GM13976 (cell line): Measurements from ENCODE around the gene ERC2.

Experiments used
- DNase-seq: peaks from one replicate; pipeline ENCODE4 v3.0.0; 2012; ENCODE audit warnings: low spot score
- in situ Hi-C: fragments of 300-500 bp; cut with MboI; formaldehyde crosslinking; loops from one replicate; pipeline ENCODE4 v1.12.0; 2022; ENCODE audit warnings: low sequenced_read_pairs, mixed read lengths, inconsistent platforms; ENCODE audit not compliant: unreplicated experiment
- TF ChIP-seq, protein P1 (sequence below): IDR thresholded peaks from 2 replicates; pipeline ENCODE4 v1.5.1; 2012; ENCODE audit warnings: borderline replicate concordance, mild to moderate bottlenecking; ENCODE audit not compliant: insufficient read depth; ENCODE audit errors: extremely low read depth, missing control alignments, control extremely low read depth

ERC2 gene

DNA sequence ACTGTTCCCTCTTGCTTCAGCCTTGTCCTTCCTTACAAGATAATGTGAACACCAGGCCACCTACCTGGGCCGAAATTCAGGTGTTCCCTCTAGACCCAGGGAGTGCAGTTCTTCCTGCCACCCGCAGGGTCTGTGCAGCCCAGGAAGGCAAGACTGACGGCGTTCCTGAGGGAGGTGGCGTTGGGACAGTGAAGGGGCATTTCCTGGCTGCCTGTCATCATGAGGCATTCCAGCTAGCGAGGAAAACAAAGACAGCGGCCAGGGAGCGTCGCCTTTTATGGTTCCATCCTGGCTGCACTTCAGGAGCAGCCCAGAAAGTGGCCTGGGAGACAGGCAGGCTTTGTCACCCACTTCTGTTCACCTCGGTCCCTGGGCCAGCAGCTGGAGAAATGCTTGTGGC is 896.4 kb downstream of the ERC2 start:
- TF ChIP-seq, protein P1, sequence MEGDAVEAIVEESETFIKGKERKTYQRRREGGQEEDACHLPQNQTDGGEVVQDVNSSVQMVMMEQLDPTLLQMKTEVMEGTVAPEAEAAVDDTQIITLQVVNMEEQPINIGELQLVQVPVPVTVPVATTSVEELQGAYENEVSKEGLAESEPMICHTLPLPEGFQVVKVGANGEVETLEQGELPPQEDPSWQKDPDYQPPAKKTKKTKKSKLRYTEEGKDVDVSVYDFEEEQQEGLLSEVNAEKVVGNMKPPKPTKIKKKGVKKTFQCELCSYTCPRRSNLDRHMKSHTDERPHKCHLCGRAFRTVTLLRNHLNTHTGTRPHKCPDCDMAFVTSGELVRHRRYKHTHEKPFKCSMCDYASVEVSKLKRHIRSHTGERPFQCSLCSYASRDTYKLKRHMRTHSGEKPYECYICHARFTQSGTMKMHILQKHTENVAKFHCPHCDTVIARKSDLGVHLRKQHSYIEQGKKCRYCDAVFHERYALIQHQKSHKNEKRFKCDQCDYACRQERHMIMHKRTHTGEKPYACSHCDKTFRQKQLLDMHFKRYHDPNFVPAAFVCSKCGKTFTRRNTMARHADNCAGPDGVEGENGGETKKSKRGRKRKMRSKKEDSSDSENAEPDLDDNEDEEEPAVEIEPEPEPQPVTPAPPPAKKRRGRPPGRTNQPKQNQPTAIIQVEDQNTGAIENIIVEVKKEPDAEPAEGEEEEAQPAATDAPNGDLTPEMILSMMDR, result no peak
- in situ Hi-C loops, result no loop called here
- DNase-seq, result no peak

DNA sequence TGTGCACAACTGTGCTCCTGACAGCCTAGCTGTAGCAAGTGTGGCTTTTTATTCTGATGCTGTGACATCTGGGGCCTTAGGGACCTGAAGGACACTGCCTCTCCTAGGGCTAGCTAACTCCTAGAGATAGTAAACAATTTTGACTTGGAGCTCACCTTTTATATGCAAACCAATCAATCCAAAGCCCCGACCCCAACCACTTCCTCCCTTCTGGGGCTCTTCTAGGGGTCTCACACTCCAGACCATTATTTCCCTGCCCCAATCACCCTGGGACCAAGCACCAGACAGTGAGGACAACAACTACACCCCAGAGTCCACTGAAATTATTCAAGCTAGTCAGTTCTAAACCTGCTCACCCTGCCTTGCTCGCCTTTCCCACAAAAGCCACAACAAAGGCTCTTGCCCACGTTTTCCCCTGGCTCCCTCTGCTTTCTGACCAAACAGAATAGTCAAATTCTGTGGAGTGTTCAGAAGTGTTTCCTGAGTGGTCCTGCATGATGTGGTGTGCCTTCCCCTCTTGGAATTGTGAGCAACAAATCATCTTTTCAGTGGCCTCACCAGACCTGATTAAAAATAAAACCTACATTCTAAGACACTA is 897.0 kb downstream of the ERC2 start:
- in situ Hi-C loops, result no loop called here
- no peak for DNase-seq
- TF ChIP-seq, protein P1, result no peak

DNA sequence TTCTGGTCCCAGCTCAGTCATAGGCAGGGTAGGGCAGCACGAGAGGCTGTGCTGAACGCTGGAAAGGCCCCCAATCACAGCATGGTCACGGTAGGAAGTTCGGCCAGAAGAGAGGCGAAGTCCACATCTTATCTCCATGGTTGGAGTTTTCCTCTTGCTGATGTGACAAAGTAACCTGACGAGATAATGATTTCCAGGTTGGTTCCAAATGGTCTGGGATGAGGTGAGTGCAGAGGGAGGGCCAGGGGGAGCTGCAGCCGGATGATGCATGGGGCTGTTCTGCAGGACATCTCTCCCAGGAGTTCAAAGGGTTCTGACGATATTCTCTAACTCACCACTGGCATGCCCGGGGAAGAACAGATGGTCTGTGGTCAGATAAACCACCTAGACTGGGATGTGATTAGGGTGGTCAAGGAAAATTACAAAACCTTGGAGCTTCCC is 898.0 kb downstream of the ERC2 start:
- TF ChIP-seq, protein P1, result no peak
- DNase-seq, result no peak

DNA sequence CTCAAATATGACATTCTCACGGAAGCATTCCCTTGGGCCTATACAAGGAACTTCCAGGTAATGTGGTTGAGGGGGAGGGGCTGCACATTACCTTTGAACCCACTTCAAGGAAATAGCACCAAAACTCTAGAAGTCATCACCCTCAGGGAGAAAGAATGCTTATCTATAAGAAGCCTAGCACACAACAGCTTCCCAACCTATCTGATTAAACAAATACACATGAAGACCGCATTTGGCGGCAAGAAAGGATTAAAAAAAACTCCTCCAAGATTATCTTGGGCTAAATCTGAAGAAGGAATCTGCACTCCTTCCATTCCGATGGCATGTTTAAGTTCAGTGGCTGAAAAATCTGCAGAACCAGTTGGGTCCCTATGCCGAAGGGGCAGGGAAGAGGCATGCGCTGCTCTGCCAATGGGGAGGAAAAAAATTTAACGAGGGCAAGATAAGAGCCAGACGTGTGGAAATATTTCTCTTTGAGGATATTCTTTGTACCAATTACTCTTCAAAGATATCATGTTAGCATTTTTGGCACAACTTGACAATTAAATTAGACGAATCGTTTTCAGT is 899.2 kb downstream of the ERC2 start:
- TF ChIP-seq, protein P1, result no peak
- in situ Hi-C loops, result no loop called here
- DNase-seq, result no peak

More for the DNA sequence above, 898.0 kb downstream of the ERC2 start:
- in situ Hi-C loops, result no loop called here

DNA sequence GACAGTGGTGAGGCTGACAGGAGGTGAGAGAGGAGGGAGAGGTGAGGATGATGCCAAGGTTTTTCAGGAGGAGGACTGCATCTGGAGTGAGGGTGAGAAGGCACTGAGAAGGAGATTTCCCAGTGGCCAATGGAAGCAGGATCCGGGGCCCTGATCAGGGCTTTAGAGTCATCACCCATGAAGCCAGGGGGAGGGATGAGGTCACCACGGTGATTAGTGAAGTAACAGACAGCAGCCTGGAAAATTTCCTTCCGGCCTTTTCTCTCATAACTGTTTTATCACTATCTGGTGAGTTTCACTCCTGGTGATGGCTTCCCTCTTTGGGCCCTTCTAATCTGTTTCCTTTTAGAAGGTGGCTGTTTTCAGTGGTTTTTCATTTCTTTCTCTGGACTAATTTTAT is 900.7 kb downstream of the ERC2 start:
- TF ChIP-seq, protein P1, result no peak

DNA sequence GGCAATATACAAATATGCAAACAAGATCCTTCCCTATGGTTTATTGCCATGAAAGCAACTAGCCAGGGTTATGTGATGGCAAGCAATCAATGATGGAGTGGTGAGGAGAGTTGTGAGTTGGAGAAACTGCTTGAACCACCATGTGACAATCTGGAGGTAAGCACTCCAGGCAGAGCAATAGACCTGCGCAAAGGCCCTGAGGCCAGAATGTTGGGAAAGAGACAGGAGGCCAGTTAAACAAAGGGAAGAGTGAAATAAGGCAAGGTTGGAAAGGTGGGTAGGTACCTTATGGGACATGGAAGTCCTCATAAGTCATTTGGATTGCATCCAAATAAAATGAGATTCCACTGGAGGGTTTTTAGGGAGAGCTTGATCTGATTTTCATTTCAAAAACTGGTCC is 901.1 kb downstream of the ERC2 start:
- in situ Hi-C loops, result no loop called here
- TF ChIP-seq, protein P1, result no peak
- DNase-seq, result no peak

More for the DNA sequence above, 900.7 kb downstream of the ERC2 start:
- DNase-seq, result no peak
- in situ Hi-C loops, result no loop called here
